ENCODE results near the gene PTGIS.

- TF ChIP-seq CTCF (conservative IDR thresholded peaks at IDR 0.05; ENCODE audit: low read length): no peak
- no peak for TF ChIP-seq EZH2phosphoT487 (IDR thresholded peaks at IDR 0.05; ENCODE audit: borderline replicate concordance, low read depth, low read length)
Measured at GRCh38 chr20:49548371-49548947, 19.5 kb downstream of the PTGIS start.
